ENCODE results near the gene COL27A1.

The COL27A1 gene

GRCh38 chr9:114242837-114243236, 87.5 kb downstream of the COL27A1 start:
- DNase-seq (no peak), ATAC-seq (ENCODE audit: insufficient read depth, low read depth) (no peak)
- Histone ChIP-seq H3K27me3 (ENCODE audit: insufficient read depth, low read length, poor library complexity) (peaks cover 8% of the 10 kb centered on the region), H2AFZ (ENCODE audit: low read depth, low read length) (no peak overlapping the region), H3K27ac (ENCODE audit: low read length) (no peak overlapping the region), H3K79me2 (ENCODE audit: insufficient read depth, low read length) (no peaks in the 10 kb centered on the region), H3K4me1 (ENCODE audit: insufficient read depth, low read length) (no peaks in the 10 kb centered on the region), H3K4me2 (ENCODE audit: insufficient read depth, low read length) (no peak overlapping the region), H3K9me3 (ENCODE audit: insufficient read depth, low read length, severe bottlenecking) (no peaks in the 10 kb centered on the region), H3K4me3 (ENCODE audit: low read depth in 1 of 2, low read length in 2 of 2) (no peak overlapping the region), H4K20me1 (ENCODE audit: insufficient read depth, low read length) (no peaks in the 10 kb centered on the region), H3K9ac (ENCODE audit: low read depth, low read length) (no peak overlapping the region), H3K36me3 (ENCODE audit: insufficient read depth, low read length) (no peaks in the 10 kb centered on the region)
- no peak for TF ChIP-seq EZH2 (IDR thresholded peaks at IDR 0.05; ENCODE audit: borderline replicate concordance, low read depth, low read length, severe bottlenecking)
- no peak for TF ChIP-seq CTCF (IDR thresholded peaks at IDR 0.05; ENCODE audit: borderline replicate concordance, extremely low read depth, low read length, poor library complexity, severe bottlenecking)

- H3K36me3 ChIP-seq (ENCODE audit: insufficient read depth, low read length), result no peaks in the 10 kb centered on the region
- no peaks in the 10 kb centered on the region for H3K4me1 ChIP-seq (ENCODE audit: insufficient read depth, low read length)
- H3K27me3 ChIP-seq (ENCODE audit: insufficient read depth, low read length, poor library complexity), result peaks cover 8% of the 10 kb centered on the region
- DNase-seq (no peak), ATAC-seq (ENCODE audit: insufficient read depth, low read depth) (no peak)
- no peak overlapping the region for H3K27ac ChIP-seq (ENCODE audit: low read length)
- no peak overlapping the region for H3K9ac ChIP-seq (ENCODE audit: low read depth, low read length)
- H3K9me3 ChIP-seq (ENCODE audit: insufficient read depth, low read length, severe bottlenecking), result no peaks in the 10 kb centered on the region
- H2AFZ ChIP-seq (ENCODE audit: low read depth, low read length), result no peak overlapping the region
- no peak overlapping the region for H3K4me3 ChIP-seq (ENCODE audit: low read depth in 1 of 2, low read length in 2 of 2)
- no peaks in the 10 kb centered on the region for H4K20me1 ChIP-seq (ENCODE audit: insufficient read depth, low read length)
- H3K79me2 ChIP-seq (ENCODE audit: insufficient read depth, low read length), result no peaks in the 10 kb centered on the region
- no peak overlapping the region for H3K4me2 ChIP-seq (ENCODE audit: insufficient read depth, low read length)
- TF ChIP-seq EZH2 (IDR thresholded peaks at IDR 0.05; ENCODE audit: borderline replicate concordance, low read depth, low read length, severe bottlenecking), result no peak
- TF ChIP-seq CTCF (IDR thresholded peaks at IDR 0.05; ENCODE audit: borderline replicate concordance, extremely low read depth, low read length, poor library complexity, severe bottlenecking), result no peak
Observed at GRCh38 chr9:114243240-114243639, 87.9 kb downstream of the COL27A1 start.

- no peak overlapping the region for H3K9ac ChIP-seq (ENCODE audit: low read depth, low read length)
- no peak overlapping the region for H3K27ac ChIP-seq (ENCODE audit: low read length)
- H3K36me3 ChIP-seq (ENCODE audit: insufficient read depth, low read length), result no peaks in the 10 kb centered on the region
- no peak overlapping the region for H2AFZ ChIP-seq (ENCODE audit: low read depth, low read length)
- no peak for DNase-seq
- H3K9me3 ChIP-seq (ENCODE audit: insufficient read depth, low read length, severe bottlenecking), result no peaks in the 10 kb centered on the region
- H4K20me1 ChIP-seq (ENCODE audit: insufficient read depth, low read length), result no peaks in the 10 kb centered on the region
- no peak overlapping the region for H3K4me2 ChIP-seq (ENCODE audit: insufficient read depth, low read length)
- no peaks in the 10 kb centered on the region for H3K27me3 ChIP-seq (ENCODE audit: insufficient read depth, low read length, poor library complexity)
- H3K79me2 ChIP-seq (ENCODE audit: insufficient read depth, low read length), result no peaks in the 10 kb centered on the region
- H3K4me3 ChIP-seq (ENCODE audit: low read depth in 1 of 2, low read length in 2 of 2), result no peak overlapping the region
- no peaks in the 10 kb centered on the region for H3K4me1 ChIP-seq (ENCODE audit: insufficient read depth, low read length)
- TF ChIP-seq CTCF (IDR thresholded peaks at IDR 0.05; ENCODE audit: borderline replicate concordance, extremely low read depth, low read length, poor library complexity, severe bottlenecking) (no peak), EZH2 (IDR thresholded peaks at IDR 0.05; ENCODE audit: borderline replicate concordance, low read depth, low read length, severe bottlenecking) (no peak)
- ATAC-seq (ENCODE audit: insufficient read depth, low read depth), result no peak
Observed at GRCh38 chr9:114244570-114244969, 89.2 kb downstream of the COL27A1 start.

- H3K36me3 ChIP-seq (ENCODE audit: insufficient read depth, low read length), result no peaks in the 10 kb centered on the region
- TF ChIP-seq EZH2 (IDR thresholded peaks at IDR 0.05; ENCODE audit: borderline replicate concordance, low read depth, low read length, severe bottlenecking) (no peak), CTCF (IDR thresholded peaks at IDR 0.05; ENCODE audit: borderline replicate concordance, extremely low read depth, low read length, poor library complexity, severe bottlenecking) (no peak)
- H2AFZ ChIP-seq (ENCODE audit: low read depth, low read length), result no peak overlapping the region
- H3K4me2 ChIP-seq (ENCODE audit: insufficient read depth, low read length), result no peak overlapping the region
- no peak overlapping the region for H3K4me3 ChIP-seq (ENCODE audit: low read depth in 1 of 2, low read length in 2 of 2)
- no peaks in the 10 kb centered on the region for H3K79me2 ChIP-seq (ENCODE audit: insufficient read depth, low read length)
- H3K9ac ChIP-seq (ENCODE audit: low read depth, low read length), result no peak overlapping the region
- no peaks in the 10 kb centered on the region for H4K20me1 ChIP-seq (ENCODE audit: insufficient read depth, low read length)
- DNase-seq (no peak), ATAC-seq (ENCODE audit: insufficient read depth, low read depth) (no peak)
- H3K9me3 ChIP-seq (ENCODE audit: insufficient read depth, low read length, severe bottlenecking), result no peaks in the 10 kb centered on the region
- no peaks in the 10 kb centered on the region for H3K4me1 ChIP-seq (ENCODE audit: insufficient read depth, low read length)
- no peaks in the 10 kb centered on the region for H3K27me3 ChIP-seq (ENCODE audit: insufficient read depth, low read length, poor library complexity)
- no peak overlapping the region for H3K27ac ChIP-seq (ENCODE audit: low read length)
Observed at GRCh38 chr9:114246558-114246957, 91.2 kb downstream of the COL27A1 start.
